ENCODE measurements around the gene NPC2. TPM values are rescaled to one million over a fixed set of nuclear protein-coding genes. Genes with fewer than 3 reads are reported as not detected.

Gene NPC2
- total and polyA plus RNA-seq, 8 donors, result 33.6 to 137 (median 59.1) TPM

- TF ChIP-seq CTCF (IDR thresholded peaks at IDR 0.05), result no peak
- no peaks in the 10 kb centered on the region for H3K27me3 ChIP-seq
- peak overlapping the region in 1 of 4 donors; percentile 27 for H3K27ac ChIP-seq
- peaks cover 0 to 17% (median 8%) of the 10 kb centered on the region in 3 donors for H3K4me1 ChIP-seq
- intact Hi-C loops (cut with DNase I), result loop anchor here in 1 of 3 donors (10.0 kb wide), 1 partner anchor 124 kb away; no protein-coding TSS in a partner anchor
- FAIRE-seq (no peak), ATAC-seq (no peak), DNase-seq (no peak)
- H3K9me3 ChIP-seq, result no peaks in the 10 kb centered on the region
- H3K4me3 ChIP-seq, result no peak overlapping the region
- no peaks in the 10 kb centered on the region for H3K36me3 ChIP-seq
Measured at GRCh38 chr14:74488786-74489397, 4.2 kb downstream of the NPC2 start.

- no peak overlapping the region for H3K27ac ChIP-seq
- H3K4me3 ChIP-seq, result no peak overlapping the region
- no peak for FAIRE-seq
- no peak for TF ChIP-seq CTCF (IDR thresholded peaks at IDR 0.05)
- H3K4me1 ChIP-seq, result peaks cover 0 to 17% (median 8%) of the 10 kb centered on the region in 3 donors
- intact Hi-C loops (cut with DNase I), result loop anchor here in 1 of 3 donors (10.0 kb wide), 1 partner anchor 121 kb away; no protein-coding TSS in a partner anchor
- DNase-seq, result no peak
- no peak for ATAC-seq
- 93 to 95% methylated on average over 3 of the region's 3 CpGs for WGBS, 2 donors
- no peaks in the 10 kb centered on the region for H3K9me3 ChIP-seq
- no peaks in the 10 kb centered on the region for H3K27me3 ChIP-seq
- peaks cover 0 to 10% (median 9%) of the 10 kb centered on the region in 3 donors for H3K36me3 ChIP-seq
Measured at GRCh38 chr14:74486164-74486563, 6.9 kb downstream of the NPC2 start.

DNA sequence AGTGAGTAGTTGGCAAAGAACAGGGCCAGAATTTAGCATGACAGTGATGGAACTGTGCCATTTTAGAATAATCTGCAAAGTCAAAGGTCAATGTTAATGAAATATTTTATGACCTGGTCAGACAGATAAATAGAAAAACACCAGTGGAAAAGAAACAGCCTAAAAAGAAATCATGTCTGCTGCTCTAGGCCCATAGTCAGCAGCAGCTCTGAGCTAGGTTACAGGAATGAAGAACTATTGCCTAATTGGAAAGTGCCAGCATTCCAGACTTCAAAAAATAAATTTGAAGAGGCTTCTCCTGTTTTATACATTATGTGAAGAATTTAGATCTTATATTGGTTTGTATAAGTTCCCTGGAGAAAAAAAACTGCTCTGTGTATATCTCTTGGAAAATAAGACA is 9.8 kb downstream of the NPC2 start:
- H3K27me3 ChIP-seq, result no peaks in the 10 kb centered on the region
- no peak for TF ChIP-seq CTCF (IDR thresholded peaks at IDR 0.05)
- no peak overlapping the region for H3K27ac ChIP-seq
- peaks cover 0 to 4% (median 0%) of the 10 kb centered on the region in 3 donors for H3K4me1 ChIP-seq
- ATAC-seq, result no peak
- intact Hi-C loops (cut with DNase I), result loop anchor here in 1 of 3 donors (10.0 kb wide), 1 partner anchor 119 kb away; no protein-coding TSS in a partner anchor
- no peak for DNase-seq
- peaks cover 0 to 24% (median 10%) of the 10 kb centered on the region in 3 donors for H3K36me3 ChIP-seq
- no peak overlapping the region for H3K4me3 ChIP-seq
- no peak for FAIRE-seq
- no peaks in the 10 kb centered on the region for H3K9me3 ChIP-seq

DNA sequence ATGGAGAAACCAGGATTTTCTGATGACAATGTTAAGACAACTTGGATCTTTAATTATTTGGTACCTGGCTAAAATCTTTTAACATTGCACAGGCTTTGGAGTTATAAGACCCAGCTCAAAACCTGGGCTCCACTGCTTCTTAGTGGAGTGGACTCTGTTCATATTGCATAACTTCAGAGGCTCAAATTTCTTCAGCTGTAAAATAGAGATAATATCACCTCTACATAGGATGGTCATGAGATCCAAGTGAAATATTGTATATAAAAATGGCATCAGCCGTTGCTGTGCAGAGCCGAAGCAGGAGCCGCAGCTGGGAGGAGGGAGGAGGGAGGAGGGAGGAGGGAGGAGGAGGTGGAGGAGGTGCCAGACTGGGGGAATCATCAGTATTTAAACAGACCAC is 10.5 kb downstream of the NPC2 start:
- no peak for TF ChIP-seq CTCF (IDR thresholded peaks at IDR 0.05)
- H3K4me3 ChIP-seq, result no peak overlapping the region
- peaks cover 0 to 1% (median 0%) of the 10 kb centered on the region in 3 donors for H3K4me1 ChIP-seq
- FAIRE-seq (no peak), ATAC-seq (no peak), DNase-seq (no peak)
- H3K27ac ChIP-seq, result no peak overlapping the region
- intact Hi-C loops (cut with DNase I), result loop anchor here in 1 of 3 donors (10.0 kb wide), 1 partner anchor 118 kb away; no protein-coding TSS in a partner anchor
- no peaks in the 10 kb centered on the region for H3K27me3 ChIP-seq
- H3K9me3 ChIP-seq, result no peaks in the 10 kb centered on the region
- H3K36me3 ChIP-seq, result peaks cover 0 to 24% (median 10%) of the 10 kb centered on the region in 3 donors
- WGBS, 2 donors, result 75 to 95% methylated on average over 3 of the region's 3 CpGs

DNA sequence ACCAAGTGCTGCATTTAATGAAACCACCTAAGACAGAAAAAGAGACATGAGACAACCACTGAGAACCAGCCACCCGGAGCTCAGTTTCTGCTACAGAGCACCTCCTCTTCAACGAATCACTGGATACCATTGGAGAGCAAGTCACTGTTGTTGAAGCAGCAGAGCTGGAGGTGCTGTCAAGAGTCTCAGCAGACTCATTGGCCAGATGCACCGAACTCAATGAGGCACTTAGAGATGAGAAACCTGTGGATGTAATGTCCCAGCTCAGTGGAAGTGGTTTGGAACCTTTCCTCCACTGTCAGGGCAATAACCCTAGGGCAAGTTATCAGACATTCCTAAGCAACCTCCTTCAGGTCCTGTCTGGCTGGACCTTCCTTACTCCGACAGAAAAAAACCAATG is 13.1 kb downstream of the NPC2 start:
- no peak for DNase-seq
- H3K36me3 ChIP-seq, result peaks cover 0 to 24% (median 10%) of the 10 kb centered on the region in 3 donors
- H3K9me3 ChIP-seq, result no peaks in the 10 kb centered on the region
- H3K27ac ChIP-seq, result no peak overlapping the region
- no peak for FAIRE-seq
- no peaks in the 10 kb centered on the region for H3K27me3 ChIP-seq
- intact Hi-C loops (cut with DNase I), result loop anchor here in 1 of 3 donors (10.0 kb wide), 1 partner anchor 115 kb away; no protein-coding TSS in a partner anchor
- WGBS, 2 donors, result 78 to 83% methylated on average over 4 of the region's 4 CpGs
- TF ChIP-seq CTCF (IDR thresholded peaks at IDR 0.05), result no peak
- no peak overlapping the region for H3K4me3 ChIP-seq
- no peak for ATAC-seq
- H3K4me1 ChIP-seq, result no peaks in the 10 kb centered on the region
